IMR-90 (cell line): Measurements from ENCODE around the gene ECHS1. TPM values are rescaled to one million over a fixed set of nuclear protein-coding genes. Genes with fewer than 3 reads are reported as not detected.

Source experiments
- ATAC-seq: fragments of 200-7000 bp; cut with Tn5 transposase; 2 replicates; pipeline ENCODE4 v1.9.1; 2020; ENCODE audit warnings: low read depth, mild to moderate bottlenecking, moderate library complexity
- BruUV-seq: library from RNA; stranded (reverse); fragments of 400-500 nt; replicated peaks from 2 replicates; lab custom pipeline; 2021; lab: Mats Ljungman, UMichigan
- CTCF ChIA-PET: fragments of 300-600 bp; formaldehyde crosslinking; extraction: SDS; loops from one replicate; lab custom pipeline; 2021; ENCODE audit warnings: antibody characterized with exemption; lab: Yijun Ruan, JAX
- POLR2A ChIA-PET: fragments of 300-600 bp; sonication (Branson Sonifier 250); formaldehyde crosslinking; loops from one replicate; lab custom pipeline; 2022; ENCODE audit warnings: antibody characterized with exemption; ENCODE audit not compliant: unreplicated experiment; lab: Charles Lee
- DNase-seq: peaks from one replicate; pipeline ENCODE4 v3.0.0; 2013
- H2AFZ ChIP-seq: replicated peaks from 2 replicates; pipeline ENCODE3; 2013; ENCODE audit warnings: low read length, mild to moderate bottlenecking; ENCODE audit not compliant: poor library complexity
- H2AK5ac ChIP-seq: 2 replicates; pipeline ENCODE4 v1.6.1; 2013; ENCODE audit warnings: low read depth, low read length, inconsistent platforms
- H2AK9ac ChIP-seq: replicated peaks from 2 replicates; pipeline ENCODE3; 2013; ENCODE audit warnings: mild to moderate bottlenecking, low read depth, low read length, moderate library complexity; ENCODE audit not compliant: poor library complexity
- H2BK120ac ChIP-seq: 2 replicates; pipeline ENCODE4 v1.6.1; 2013; ENCODE audit warnings: low read depth, low read length, inconsistent platforms
- H2BK15ac ChIP-seq: 3 replicates; pipeline ENCODE4 v1.6.1; 2013; ENCODE audit warnings: low read depth, low read length, inconsistent platforms
- H2BK20ac ChIP-seq: 2 replicates; pipeline ENCODE4 v1.6.1; 2013; ENCODE audit warnings: low read depth, mild to moderate bottlenecking, inconsistent platforms, low read length, moderate library complexity
- H2BK5ac ChIP-seq: 2 replicates; pipeline ENCODE4 v1.6.1; 2013; ENCODE audit warnings: mild to moderate bottlenecking, low read depth, low read length, inconsistent platforms; ENCODE audit not compliant: poor library complexity, severe bottlenecking
- H3K14ac ChIP-seq: replicated peaks from 2 replicates; pipeline ENCODE4 v1.6.1; 2013; ENCODE audit warnings: low read depth, low read length, inconsistent platforms
- H3K18ac ChIP-seq: 2 replicates; pipeline ENCODE4 v1.6.1; 2013; ENCODE audit warnings: low read depth, low read length, control low read depth
- H3K23ac ChIP-seq: 2 replicates; pipeline ENCODE4 v1.6.1; 2013; ENCODE audit warnings: low read depth, low read length, inconsistent platforms
- H3K27ac ChIP-seq: 2 replicates; pipeline ENCODE4 v1.5.1; 2013; ENCODE audit warnings: mild to moderate bottlenecking, control low read depth, low read length; ENCODE audit not compliant: insufficient read depth
- H3K27me3 ChIP-seq: 2 replicates; pipeline ENCODE4 v1.6.1; 2013; ENCODE audit warnings: low read length; ENCODE audit not compliant: control insufficient read depth, insufficient read depth
- H3K36me3 ChIP-seq: 2 replicates; pipeline ENCODE4 v1.6.1; 2013; ENCODE audit warnings: low read length, mixed read lengths; ENCODE audit not compliant: control insufficient read depth, insufficient read depth
- H3K4ac ChIP-seq: 2 replicates; pipeline ENCODE4 v1.6.1; 2013; ENCODE audit warnings: low read depth, low read length, inconsistent platforms
- H3K4me1 ChIP-seq: 2 replicates; pipeline ENCODE4 v1.6.1; 2013; ENCODE audit warnings: low read length, mixed read lengths; ENCODE audit not compliant: control insufficient read depth, insufficient read depth
- H3K4me2 ChIP-seq: 2 replicates; pipeline ENCODE4 v1.6.1; 2013; ENCODE audit warnings: low read depth, mild to moderate bottlenecking, control low read depth, low read length, moderate library complexity
- H3K4me3 ChIP-seq: 2 replicates; pipeline ENCODE4 v1.5.1; 2013; ENCODE audit warnings: low read depth, mild to moderate bottlenecking, control low read depth, low read length, moderate library complexity; ENCODE audit not compliant: insufficient read depth
- H3K56ac ChIP-seq: 2 replicates; pipeline ENCODE4 v1.6.1; 2013; ENCODE audit warnings: low read length, inconsistent platforms; ENCODE audit not compliant: insufficient read depth; ENCODE audit errors: extremely low read depth
- H3K79me1 ChIP-seq, 2 experiments: 2 replicates each; pipeline ENCODE4 v1.6.1; 2013; ENCODE audit warnings: low read length in 2 of 2, inconsistent platforms in 1 of 2, low read depth in 1 of 2
- H3K9ac ChIP-seq: 2 replicates; pipeline ENCODE4 v1.6.1; 2013; ENCODE audit warnings: low read depth, low read length, control low read depth
- H3K9me1 ChIP-seq: 2 replicates; pipeline ENCODE4 v1.6.1; 2013; ENCODE audit warnings: low read length, inconsistent platforms; ENCODE audit not compliant: insufficient read depth
- H3K9me3 ChIP-seq: 2 replicates; pipeline ENCODE4 v1.6.1; 2013; ENCODE audit warnings: low read length; ENCODE audit not compliant: control insufficient read depth, insufficient read depth
- H4K20me1 ChIP-seq: 2 replicates; pipeline ENCODE4 v1.6.1; 2013; ENCODE audit warnings: low read length, inconsistent platforms; ENCODE audit not compliant: insufficient read depth
- H4K5ac ChIP-seq: 2 replicates; pipeline ENCODE4 v1.6.1; 2013; ENCODE audit warnings: mild to moderate bottlenecking, low read depth, low read length, control low read depth
- H4K8ac ChIP-seq, 2 experiments: 2 replicates each; pipeline ENCODE4 v1.6.1; 2013; ENCODE audit warnings: low read depth in 2 of 2, low read length in 2 of 2, control low read depth in 1 of 2, inconsistent platforms in 1 of 2
- H4K91ac ChIP-seq: 2 replicates; pipeline ENCODE4 v1.6.1; 2013; ENCODE audit warnings: low read depth, low read length, inconsistent platforms; ENCODE audit not compliant: insufficient read depth
- BHLHE40 ChIP-seq: fragments of 150-350 bp; IDR thresholded peaks from 2 replicates; pipeline ENCODE4 v1.6.1; 2016; ENCODE audit warnings: mild to moderate bottlenecking, low read depth, low read length
- CHD1 ChIP-seq: IDR thresholded peaks from 2 replicates; pipeline ENCODE4 v1.6.1; 2012; ENCODE audit warnings: low read depth, low read length, improper control_type of control experiment
- FOS ChIP-seq: fragments of 150-350 bp; IDR thresholded peaks from 2 replicates; pipeline ENCODE4 v1.6.1; 2016; ENCODE audit warnings: low read depth, low read length
- MAFK ChIP-seq: IDR thresholded peaks from 2 replicates; pipeline ENCODE4 v1.6.1; 2012; ENCODE audit warnings: low read depth, low read length, improper control_type of control experiment
- MAZ ChIP-seq: IDR thresholded peaks from 2 replicates; pipeline ENCODE4 v1.6.1; 2012; ENCODE audit warnings: low read depth, mild to moderate bottlenecking, low read length, improper control_type of control experiment, moderate library complexity, borderline replicate concordance
- MXI1 ChIP-seq: IDR thresholded peaks from 2 replicates; pipeline ENCODE4 v1.6.1; 2012; ENCODE audit warnings: low read depth, mild to moderate bottlenecking, low read length, moderate library complexity, borderline replicate concordance
- NFE2L2 ChIP-seq: fragments of 150-350 bp; IDR thresholded peaks from 2 replicates; pipeline ENCODE4 v1.6.1; 2016; ENCODE audit warnings: low read depth, mild to moderate bottlenecking, low read length
- POLR2A ChIP-seq: IDR thresholded peaks from 2 replicates; pipeline ENCODE4 v1.6.1; 2012; ENCODE audit warnings: mild to moderate bottlenecking, low read depth, low read length
- RAD21 ChIP-seq: IDR thresholded peaks from 2 replicates; pipeline ENCODE4 v1.6.1; 2012; ENCODE audit warnings: low read length, improper control_type of control experiment
- RCOR1 ChIP-seq: IDR thresholded peaks from 2 replicates; pipeline ENCODE4 v1.6.1; 2012; ENCODE audit warnings: mild to moderate bottlenecking, low read length, improper control_type of control experiment; ENCODE audit not compliant: insufficient replicate concordance
- RFX5 ChIP-seq: IDR thresholded peaks from 2 replicates; pipeline ENCODE4 v1.8.0; 2012; ENCODE audit warnings: low read depth, mild to moderate bottlenecking, low read length, moderate library complexity
- SMC3 ChIP-seq: fragments of 150-350 bp; IDR thresholded peaks from 2 replicates; pipeline ENCODE4 v1.6.1; 2016; ENCODE audit warnings: low read depth, mild to moderate bottlenecking, antibody characterized with exemption, low read length, moderate library complexity
- WGBS, 2 experiments: methylation state at CpG; one replicate each; pipeline versions ENCODE4 v1.1.5 to v1.1.7; 2013; ENCODE audit warnings: missing lambda C conversion rate in 2 of 2; ENCODE audit not compliant: insufficient read length in 1 of 2; ENCODE audit errors: extremely low coverage in 2 of 2; 5-methylcytosine and 5-hydroxymethylcytosine counted together
- dilution Hi-C: fragments of 300-500 bp; cut with HindIII; formaldehyde crosslinking; loops from one replicate; pipeline ENCODE4 v1.14.3; 2018; ENCODE audit warnings: low sequenced_read_pairs; ENCODE audit not compliant: unreplicated experiment
- in situ Hi-C: fragments of 300-500 bp; cut with MboI; formaldehyde crosslinking; loops from 3 replicates; pipeline ENCODE4 v1.14.3; 2019; ENCODE audit warnings: low sequenced_read_pairs, inconsistent platforms, mixed read lengths
- intact Hi-C: fragments of 100-400 bp; cut with micrococcal nuclease; formaldehyde crosslinking; loops from 2 replicates; pipeline ENCODE4 v1.10.0; 2022
- polyA plus RNA-seq, 3 experiments: library from polyadenylated mRNA; depleted of rRNA; stranded (reverse); fragments of >200 nt; gene quantifications; 2 replicates each; pipeline ENCODE4 v1.2.3, GENCODE V29; 2012; ENCODE audit warnings: low replicate concordance in 1 of 3
- total RNA-seq: library from RNA; depleted of rRNA; stranded (reverse); fragments of >200 nt; gene quantifications from 2 replicates; pipeline ENCODE4 v1.2.3, GENCODE V29; 2012
- TF ChIP-seq, protein P1 (sequence below): fragments of 150-350 bp; IDR thresholded peaks from 2 replicates; pipeline ENCODE4 v1.6.1; 2017; ENCODE audit warnings: mild to moderate bottlenecking, antibody characterized with exemption, low read length, low read depth
- TF ChIP-seq, protein P2 (sequence below): conservative IDR thresholded peaks from 2 replicates; pipeline ENCODE4 v1.5.1; 2012; ENCODE audit warnings: mild to moderate bottlenecking, low read depth, low read length, improper control_type of control experiment
- TF ChIP-seq, protein P3 (sequence below): fragments of 150-350 bp; IDR thresholded peaks from 2 replicates; pipeline ENCODE4 v1.6.1; 2016; ENCODE audit warnings: low read depth, mild to moderate bottlenecking, low read length, moderate library complexity, borderline replicate concordance

Gene ECHS1
- total and polyA plus RNA-seq, 2 of the 4 experiments (the other 2 are of a cell fraction) = 60.8 to 84.2 TPM

DNA sequence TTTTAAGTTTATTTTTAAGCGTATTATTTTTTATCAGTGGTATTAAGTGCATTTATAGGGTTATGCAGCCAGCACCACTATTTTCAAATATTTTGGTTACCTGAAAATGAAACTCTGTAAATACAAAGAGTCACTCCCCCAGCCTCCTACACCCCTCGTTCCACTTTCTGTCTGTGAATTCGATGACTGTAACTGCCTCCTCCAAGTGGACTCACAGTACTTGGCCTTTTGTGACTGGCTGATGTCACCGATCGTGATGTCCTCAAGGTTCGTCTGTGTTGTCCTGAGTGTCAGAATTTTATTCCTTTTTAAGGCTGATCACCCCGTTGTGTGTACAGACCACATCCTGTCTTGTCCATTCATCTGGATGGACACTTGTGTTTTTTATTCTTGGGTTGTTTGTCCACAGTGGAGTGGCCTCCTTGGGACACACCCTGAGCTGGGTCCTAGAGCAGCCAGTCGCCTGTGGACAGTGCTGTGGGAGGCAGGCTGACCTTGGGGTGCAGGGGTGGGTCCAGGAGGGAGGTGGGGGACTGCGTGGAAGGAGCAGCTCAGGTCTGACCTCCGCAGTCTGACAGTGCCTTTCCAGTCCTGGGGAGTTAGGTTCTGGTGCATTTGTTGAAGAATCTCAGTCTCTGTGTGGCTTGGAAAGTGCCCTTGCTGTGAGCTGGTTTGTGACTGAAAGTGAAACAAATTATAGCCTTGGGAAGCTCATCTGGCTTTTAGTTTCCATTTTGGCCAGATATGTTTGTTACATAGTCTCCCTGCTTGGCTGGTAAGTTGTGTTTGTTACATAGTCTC is 27.7 kb upstream of the ECHS1 start:
- no peaks in the 10 kb centered on the region for H3K27me3 ChIP-seq
- H2BK5ac ChIP-seq = no peak overlapping the region
- ChIA-PET CTCF (no interaction called here), POLR2A (no interaction called here)
- ATAC-seq (no peak), DNase-seq (no peak)
- H4K91ac ChIP-seq = no peak overlapping the region
- H3K4me3 ChIP-seq = no peak overlapping the region
- no peak overlapping the region for H3K14ac ChIP-seq
- H4K20me1 ChIP-seq = peaks cover 5% of the 10 kb centered on the region; the same call in 1 of the 2 replicates
- H2AK5ac ChIP-seq = no peak overlapping the region
- BruUV-seq = no TSS peak
- H3K9me1 ChIP-seq = peaks cover 9% of the 10 kb centered on the region; the same call in 1 of the 2 replicates
- no peak overlapping the region for H3K4ac ChIP-seq
- H3K79me1 ChIP-seq = peaks cover 28 to 56% of the 10 kb centered on the region in 2 experiments
- no peak overlapping the region for H4K5ac ChIP-seq
- no peak overlapping the region for H2BK20ac ChIP-seq
- H3K4me1 ChIP-seq = peaks cover 2% of the 10 kb centered on the region; the same call in 1 of the 2 replicates
- no peak overlapping the region for H3K9ac ChIP-seq
- no peak overlapping the region for H2AFZ ChIP-seq
- dilution Hi-C loops (no loop called here), intact Hi-C loops (no loop called here), in situ Hi-C loops (no loop called here)
- H3K36me3 ChIP-seq = peaks cover 55% of the 10 kb centered on the region
- H3K27ac ChIP-seq = no peak overlapping the region
- no peak overlapping the region for H3K23ac ChIP-seq
- no peak overlapping the region for H3K56ac ChIP-seq
- no peak overlapping the region for H2BK15ac ChIP-seq
- H3K9me3 ChIP-seq = no peaks in the 10 kb centered on the region
- H3K18ac ChIP-seq = no peak overlapping the region
- no peak overlapping the region for H2AK9ac ChIP-seq
- no peak overlapping the region for H3K4me2 ChIP-seq
- H4K8ac ChIP-seq = no peak overlapping the region
- 100% methylated on average over 3 of the region's 10 CpGs; no CpG with 5 or more reads in 1 of the 2 experiments for WGBS, 2 experiments
- no peak overlapping the region for H2BK120ac ChIP-seq
- TF ChIP-seq POLR2A (no peak), MAFK (no peak), FOS (no peak), RAD21 (no peak), SMC3 (no peak), CHD1 (no peak), MXI1 (no peak), NFE2L2 (no peak), BHLHE40 (no peak), RFX5 (no peak), RCOR1 (no peak), MAZ (no peak)
- TF ChIP-seq, protein P1, sequence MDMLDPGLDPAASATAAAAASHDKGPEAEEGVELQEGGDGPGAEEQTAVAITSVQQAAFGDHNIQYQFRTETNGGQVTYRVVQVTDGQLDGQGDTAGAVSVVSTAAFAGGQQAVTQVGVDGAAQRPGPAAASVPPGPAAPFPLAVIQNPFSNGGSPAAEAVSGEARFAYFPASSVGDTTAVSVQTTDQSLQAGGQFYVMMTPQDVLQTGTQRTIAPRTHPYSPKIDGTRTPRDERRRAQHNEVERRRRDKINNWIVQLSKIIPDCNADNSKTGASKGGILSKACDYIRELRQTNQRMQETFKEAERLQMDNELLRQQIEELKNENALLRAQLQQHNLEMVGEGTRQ = no peak
- TF ChIP-seq, protein P2, sequence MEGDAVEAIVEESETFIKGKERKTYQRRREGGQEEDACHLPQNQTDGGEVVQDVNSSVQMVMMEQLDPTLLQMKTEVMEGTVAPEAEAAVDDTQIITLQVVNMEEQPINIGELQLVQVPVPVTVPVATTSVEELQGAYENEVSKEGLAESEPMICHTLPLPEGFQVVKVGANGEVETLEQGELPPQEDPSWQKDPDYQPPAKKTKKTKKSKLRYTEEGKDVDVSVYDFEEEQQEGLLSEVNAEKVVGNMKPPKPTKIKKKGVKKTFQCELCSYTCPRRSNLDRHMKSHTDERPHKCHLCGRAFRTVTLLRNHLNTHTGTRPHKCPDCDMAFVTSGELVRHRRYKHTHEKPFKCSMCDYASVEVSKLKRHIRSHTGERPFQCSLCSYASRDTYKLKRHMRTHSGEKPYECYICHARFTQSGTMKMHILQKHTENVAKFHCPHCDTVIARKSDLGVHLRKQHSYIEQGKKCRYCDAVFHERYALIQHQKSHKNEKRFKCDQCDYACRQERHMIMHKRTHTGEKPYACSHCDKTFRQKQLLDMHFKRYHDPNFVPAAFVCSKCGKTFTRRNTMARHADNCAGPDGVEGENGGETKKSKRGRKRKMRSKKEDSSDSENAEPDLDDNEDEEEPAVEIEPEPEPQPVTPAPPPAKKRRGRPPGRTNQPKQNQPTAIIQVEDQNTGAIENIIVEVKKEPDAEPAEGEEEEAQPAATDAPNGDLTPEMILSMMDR = no peak
- TF ChIP-seq, protein P3, sequence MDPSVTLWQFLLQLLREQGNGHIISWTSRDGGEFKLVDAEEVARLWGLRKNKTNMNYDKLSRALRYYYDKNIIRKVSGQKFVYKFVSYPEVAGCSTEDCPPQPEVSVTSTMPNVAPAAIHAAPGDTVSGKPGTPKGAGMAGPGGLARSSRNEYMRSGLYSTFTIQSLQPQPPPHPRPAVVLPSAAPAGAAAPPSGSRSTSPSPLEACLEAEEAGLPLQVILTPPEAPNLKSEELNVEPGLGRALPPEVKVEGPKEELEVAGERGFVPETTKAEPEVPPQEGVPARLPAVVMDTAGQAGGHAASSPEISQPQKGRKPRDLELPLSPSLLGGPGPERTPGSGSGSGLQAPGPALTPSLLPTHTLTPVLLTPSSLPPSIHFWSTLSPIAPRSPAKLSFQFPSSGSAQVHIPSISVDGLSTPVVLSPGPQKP = no peak
